Esophagus squamous epithelium (tissue), 4 donors: ENCODE data around the gene STAT4.

ENCODE experiments used
- CTCF ChIP-seq, 6 experiments: fragments of 450-650 bp in 4 of 6; fragments of 200-600 bp in 2 of 6; sonication (generic) in 2 of 6; IDR thresholded peaks; one replicate each; pipeline ENCODE4 v1.5.1; 2016 to 2019; ENCODE audit warnings: antibody characterized with exemption in 6 of 6, mild to moderate bottlenecking in 4 of 6, moderate library complexity in 4 of 6
- POLR2A ChIP-seq, 4 donors: fragments of 450-650 bp; IDR thresholded peaks; one replicate each; pipeline ENCODE4 v1.6.1; 2017; ENCODE audit warnings: antibody characterized with exemption in 4 of 4, mild to moderate bottlenecking in 4 of 4, moderate library complexity in 3 of 4

DNA sequence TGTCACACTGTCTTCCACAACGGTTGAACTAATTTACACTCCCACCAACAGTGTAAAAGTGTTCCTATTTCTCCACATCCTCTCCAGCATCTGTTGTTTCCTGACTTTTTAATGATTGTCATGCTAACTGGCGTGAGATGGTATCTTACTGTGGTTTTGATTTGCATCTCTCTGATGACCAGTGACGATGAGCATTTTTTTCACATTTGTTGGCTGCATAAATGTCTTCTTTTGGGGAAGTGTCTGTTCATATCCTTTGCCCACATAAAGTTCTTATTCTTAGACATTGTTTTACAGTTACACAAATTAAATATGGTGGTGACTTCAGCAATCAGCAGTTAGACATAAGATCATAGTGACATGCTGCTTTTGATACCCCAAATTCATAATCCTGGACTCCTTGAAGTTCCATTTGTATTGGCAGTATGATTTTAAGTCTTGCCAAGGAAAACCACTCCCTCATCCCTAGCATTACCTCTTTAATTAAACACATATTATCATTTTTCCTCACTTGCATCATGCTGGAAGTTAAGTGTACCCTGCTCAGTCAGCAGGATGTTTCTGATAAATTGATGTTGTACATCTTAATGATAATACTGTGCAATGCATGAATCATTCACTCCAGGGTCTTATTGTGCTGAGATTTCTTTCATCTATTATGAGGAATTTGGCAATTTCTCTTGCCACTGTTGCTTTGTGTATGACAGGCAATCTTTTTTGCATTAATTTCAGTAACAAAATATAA, 69.2 kb downstream of the STAT4 start:
- no peak for TF ChIP-seq POLR2A (IDR thresholded peaks at IDR 0.05)
- no peak for TF ChIP-seq CTCF (IDR thresholded peaks at IDR 0.05)
